ENCODE data around the gene CD28.

DNA sequence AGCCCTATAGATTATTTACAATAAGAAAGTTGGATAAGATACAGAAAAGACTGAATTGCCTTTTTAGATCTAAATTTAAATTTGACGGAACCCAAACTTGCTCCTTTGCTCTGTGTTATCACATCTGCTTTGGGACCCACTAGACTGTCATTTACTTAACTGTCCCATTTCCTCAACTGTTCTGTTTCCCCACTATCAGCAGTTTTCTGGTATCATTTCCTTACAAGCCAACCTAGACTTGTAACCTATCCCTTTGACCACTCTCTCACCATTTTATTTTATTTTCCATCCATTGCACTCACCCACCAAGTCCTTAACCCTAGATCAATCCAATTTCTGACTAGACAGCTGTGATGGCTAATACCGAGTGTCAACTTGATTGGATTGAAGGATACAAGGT, 38.6 kb upstream of the CD28 start:
- TF ChIP-seq, protein P1, sequence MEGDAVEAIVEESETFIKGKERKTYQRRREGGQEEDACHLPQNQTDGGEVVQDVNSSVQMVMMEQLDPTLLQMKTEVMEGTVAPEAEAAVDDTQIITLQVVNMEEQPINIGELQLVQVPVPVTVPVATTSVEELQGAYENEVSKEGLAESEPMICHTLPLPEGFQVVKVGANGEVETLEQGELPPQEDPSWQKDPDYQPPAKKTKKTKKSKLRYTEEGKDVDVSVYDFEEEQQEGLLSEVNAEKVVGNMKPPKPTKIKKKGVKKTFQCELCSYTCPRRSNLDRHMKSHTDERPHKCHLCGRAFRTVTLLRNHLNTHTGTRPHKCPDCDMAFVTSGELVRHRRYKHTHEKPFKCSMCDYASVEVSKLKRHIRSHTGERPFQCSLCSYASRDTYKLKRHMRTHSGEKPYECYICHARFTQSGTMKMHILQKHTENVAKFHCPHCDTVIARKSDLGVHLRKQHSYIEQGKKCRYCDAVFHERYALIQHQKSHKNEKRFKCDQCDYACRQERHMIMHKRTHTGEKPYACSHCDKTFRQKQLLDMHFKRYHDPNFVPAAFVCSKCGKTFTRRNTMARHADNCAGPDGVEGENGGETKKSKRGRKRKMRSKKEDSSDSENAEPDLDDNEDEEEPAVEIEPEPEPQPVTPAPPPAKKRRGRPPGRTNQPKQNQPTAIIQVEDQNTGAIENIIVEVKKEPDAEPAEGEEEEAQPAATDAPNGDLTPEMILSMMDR (IDR thresholded peaks at IDR 0.05): no peak
- TF ChIP-seq POLR2A (IDR thresholded peaks at IDR 0.05) (no peak), EP300 (IDR thresholded peaks at IDR 0.05) (no peak)
